HCT116 (cell line): ENCODE results near the gene NUDC.

ENCODE experiments used
- CEBPB ChIP-seq: IDR thresholded peaks from 2 replicates; pipeline ENCODE4 v1.6.1; 2012; ENCODE audit warnings: low read depth
- CTCF ChIP-seq, 3 experiments: fragments of 200-600 bp in 1 of 3; sonication (generic) in 1 of 3; IDR thresholded peaks in 2 of 3; conservative IDR thresholded peaks in 1 of 3; 2 replicates each; pipeline ENCODE4 v1.5.1; 2012 to 2017; ENCODE audit warnings: low read depth in 2 of 3, low read length in 2 of 3, antibody characterized with exemption in 1 of 3, borderline replicate concordance in 1 of 3, control low read depth in 1 of 3, mild to moderate bottlenecking in 1 of 3, mixed read lengths in 1 of 3, mixed run types in 1 of 3, moderate library complexity in 1 of 3; ENCODE audit not compliant: insufficient read depth in 1 of 3
- EGR1 ChIP-seq: IDR thresholded peaks from 2 replicates; pipeline ENCODE4 v1.6.1; 2012; ENCODE audit warnings: low read depth
- ELF1 ChIP-seq: IDR thresholded peaks from 2 replicates; pipeline ENCODE4 v1.6.1; 2012; ENCODE audit warnings: low read depth, borderline replicate concordance
- POLR2A ChIP-seq: IDR thresholded peaks from 2 replicates; pipeline ENCODE4 v1.7.0; 2011; ENCODE audit warnings: borderline replicate concordance; ENCODE audit not compliant: insufficient read depth, insufficient read length; ENCODE audit errors: extremely low read depth
- POLR2AphosphoS5 ChIP-seq: IDR thresholded peaks from 2 replicates; pipeline ENCODE4 v1.6.1; 2011; ENCODE audit warnings: mild to moderate bottlenecking, low read depth, low read length, moderate library complexity
- RAD21 ChIP-seq: IDR thresholded peaks from 2 replicates; pipeline ENCODE4 v1.6.1; 2012; ENCODE audit warnings: low read depth, mild to moderate bottlenecking
- REST ChIP-seq: IDR thresholded peaks from 2 replicates; pipeline ENCODE4 v1.6.1; 2012; ENCODE audit warnings: low read depth
- ZFX ChIP-seq: fragments of 450-650 bp; IDR thresholded peaks from 2 replicates; pipeline ENCODE4 v1.6.1; 2017
- ZNF274 ChIP-seq: fragments of 200-500 bp; sonication (Bioruptor generic); IDR thresholded peaks from 2 replicates; pipeline ENCODE4 v1.6.1; 2014; ENCODE audit warnings: mild to moderate bottlenecking, low read depth, low read length, inconsistent platforms
- TF ChIP-seq, protein P1 (sequence below): IDR thresholded peaks from 2 replicates; pipeline ENCODE4 v1.6.1; 2012

- TF ChIP-seq POLR2A (no peak), POLR2AphosphoS5 (no peak), CTCF (IDR thresholded peaks at IDR 0.05 in 2 of 3, conservative IDR thresholded peaks at IDR 0.05 in 1 of 3; ENCODE audit: borderline replicate concordance in 1 of 3, insufficient read depth in 1 of 3, low read depth in 2 of 3, low read length in 2 of 3) (no peak), ZNF274 (no peak), ELF1 (no peak), CEBPB (no peak), EGR1 (no peak), RAD21 (no peak), REST (no peak), ZFX (no peak)
- TF ChIP-seq, protein P1, sequence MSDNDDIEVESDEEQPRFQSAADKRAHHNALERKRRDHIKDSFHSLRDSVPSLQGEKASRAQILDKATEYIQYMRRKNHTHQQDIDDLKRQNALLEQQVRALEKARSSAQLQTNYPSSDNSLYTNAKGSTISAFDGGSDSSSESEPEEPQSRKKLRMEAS: no peak
Measured at GRCh38 chr1:26986658-26987057, 65.1 kb downstream of the NUDC start.
